ENCODE results near the gene GP1BB. TPM values are rescaled to one million over a fixed set of nuclear protein-coding genes. Genes with fewer than 3 reads are reported as not detected.

Gene GP1BB
- total RNA-seq, 3 donors from 2014 or later (not counting 1 experiment from before 2014, with no cell fraction given), result 0.39 to 7.8 (median 4.2) TPM

DNA sequence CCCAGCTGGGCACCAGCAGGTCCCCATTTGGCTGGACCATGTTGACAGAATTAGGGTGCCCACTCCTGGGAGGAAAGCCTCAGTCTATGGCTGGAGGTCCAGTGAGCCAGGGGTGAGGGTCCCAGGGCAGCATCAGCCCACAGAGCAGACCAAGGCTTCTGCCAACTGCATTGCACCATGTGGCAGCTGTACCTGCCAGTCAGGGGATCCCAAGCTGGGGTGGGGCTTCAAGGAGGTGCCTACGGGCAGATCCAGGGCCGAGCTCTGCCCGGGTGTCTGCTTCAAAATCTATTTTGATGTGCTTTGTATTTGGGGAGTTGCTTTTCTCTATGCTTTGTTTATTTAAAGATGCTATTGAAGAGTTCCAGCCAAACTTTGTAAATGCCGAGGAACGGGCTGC, 10.4 kb downstream of the GP1BB start:
- no peaks in the 10 kb centered on the region for H3K9me3 Mint-ChIP-seq
- no peak for DNase-seq
- peaks cover 0 to 6% of the 10 kb centered on the region in 2 donors for H3K4me1 Mint-ChIP-seq
- TF ChIP-seq, protein P1, sequence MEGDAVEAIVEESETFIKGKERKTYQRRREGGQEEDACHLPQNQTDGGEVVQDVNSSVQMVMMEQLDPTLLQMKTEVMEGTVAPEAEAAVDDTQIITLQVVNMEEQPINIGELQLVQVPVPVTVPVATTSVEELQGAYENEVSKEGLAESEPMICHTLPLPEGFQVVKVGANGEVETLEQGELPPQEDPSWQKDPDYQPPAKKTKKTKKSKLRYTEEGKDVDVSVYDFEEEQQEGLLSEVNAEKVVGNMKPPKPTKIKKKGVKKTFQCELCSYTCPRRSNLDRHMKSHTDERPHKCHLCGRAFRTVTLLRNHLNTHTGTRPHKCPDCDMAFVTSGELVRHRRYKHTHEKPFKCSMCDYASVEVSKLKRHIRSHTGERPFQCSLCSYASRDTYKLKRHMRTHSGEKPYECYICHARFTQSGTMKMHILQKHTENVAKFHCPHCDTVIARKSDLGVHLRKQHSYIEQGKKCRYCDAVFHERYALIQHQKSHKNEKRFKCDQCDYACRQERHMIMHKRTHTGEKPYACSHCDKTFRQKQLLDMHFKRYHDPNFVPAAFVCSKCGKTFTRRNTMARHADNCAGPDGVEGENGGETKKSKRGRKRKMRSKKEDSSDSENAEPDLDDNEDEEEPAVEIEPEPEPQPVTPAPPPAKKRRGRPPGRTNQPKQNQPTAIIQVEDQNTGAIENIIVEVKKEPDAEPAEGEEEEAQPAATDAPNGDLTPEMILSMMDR (IDR thresholded peaks at IDR 0.05), result no peak
- Histone ChIP-seq H3K27me3 (ENCODE audit: control insufficient read depth, insufficient read depth, low read length) (peaks cover 2% of the 10 kb centered on the region), H3K36me3 (ENCODE audit: control insufficient read depth, insufficient read depth, low read length) (no peaks in the 10 kb centered on the region), H3K9me3 (ENCODE audit: control insufficient read depth, insufficient read depth, low read length) (no peaks in the 10 kb centered on the region), H3K27ac (ENCODE audit: low read length) (no peak overlapping the region), H3K4me3 (ENCODE audit: low read length) (no peak overlapping the region), H3K4me1 (ENCODE audit: control insufficient read depth, insufficient read depth, low read length) (peaks cover 10% of the 10 kb centered on the region)
- peaks cover 0 to 8% of the 10 kb centered on the region in 2 donors for H3K27me3 Mint-ChIP-seq (ENCODE audit: low read depth in 2 of 2)
- H3K4me3 Mint-ChIP-seq, result no peak overlapping the region
- no peak overlapping the region for H3K27ac Mint-ChIP-seq
- 84% methylated on average over 5 of the region's 5 CpGs for WGBS (ENCODE audit: insufficient coverage)
- ATAC-seq, result no peak
- no peaks in the 10 kb centered on the region for H3K36me3 Mint-ChIP-seq
- intact Hi-C loops (cut with micrococcal nuclease), result no loop called here

GRCh38 chr22:19734163-19734562, 10.8 kb downstream of the GP1BB start:
- H3K4me1 Mint-ChIP-seq, result peaks cover 0 to 6% of the 10 kb centered on the region in 2 donors
- H3K9me3 Mint-ChIP-seq, result no peaks in the 10 kb centered on the region
- H3K36me3 Mint-ChIP-seq, result no peaks in the 10 kb centered on the region
- TF ChIP-seq, protein P1 (IDR thresholded peaks at IDR 0.05), result no peak
- H3K9me3 ChIP-seq (ENCODE audit: control insufficient read depth, insufficient read depth, low read length), result no peaks in the 10 kb centered on the region
- H3K27me3 Mint-ChIP-seq (ENCODE audit: low read depth in 2 of 2), result peaks cover 0 to 8% of the 10 kb centered on the region in 2 donors
- peaks cover 2% of the 10 kb centered on the region for H3K27me3 ChIP-seq (ENCODE audit: control insufficient read depth, insufficient read depth, low read length)
- H3K4me3 Mint-ChIP-seq, result no peak overlapping the region
- peaks cover 10% of the 10 kb centered on the region for H3K4me1 ChIP-seq (ENCODE audit: control insufficient read depth, insufficient read depth, low read length)
- H3K36me3 ChIP-seq (ENCODE audit: control insufficient read depth, insufficient read depth, low read length), result no peaks in the 10 kb centered on the region
- 94% methylated on average over 7 of the region's 7 CpGs for WGBS (ENCODE audit: insufficient coverage)
- H3K27ac Mint-ChIP-seq, result no peak overlapping the region
- H3K27ac ChIP-seq (ENCODE audit: low read length), result no peak overlapping the region
- intact Hi-C loops (cut with micrococcal nuclease), result no loop called here
- no peak for DNase-seq
- no peak overlapping the region for H3K4me3 ChIP-seq (ENCODE audit: low read length)
- ATAC-seq, result no peak

DNA sequence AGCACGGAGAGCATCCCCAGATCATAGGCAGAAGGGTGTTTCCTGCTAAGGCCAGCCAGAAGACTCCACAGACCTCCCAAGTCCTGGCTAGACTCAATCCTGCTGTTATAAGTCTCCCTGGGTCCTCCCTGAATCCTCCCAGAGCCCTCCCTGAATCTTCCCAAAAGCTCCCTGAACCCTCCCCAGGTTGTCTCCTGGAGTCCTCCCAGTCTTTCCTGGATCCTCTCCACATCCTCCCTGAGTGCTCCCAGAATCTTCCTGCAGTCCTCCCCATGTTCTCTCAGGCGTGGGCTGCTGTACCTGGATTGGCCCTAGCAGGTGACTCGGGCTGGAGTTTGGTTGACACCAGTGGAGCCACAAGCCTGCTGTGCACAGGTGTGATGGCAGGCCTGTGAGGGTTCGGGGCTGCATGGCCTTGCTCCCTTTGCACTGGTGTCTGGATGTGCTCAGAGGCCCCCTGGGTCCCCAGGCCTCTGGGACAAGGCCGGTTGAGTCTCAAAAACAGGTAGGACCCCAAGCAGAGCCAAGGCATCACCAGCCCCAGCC, 11.6 kb downstream of the GP1BB start:
- H3K27me3 Mint-ChIP-seq (ENCODE audit: low read depth in 2 of 2), result peaks cover 0 to 8% of the 10 kb centered on the region in 2 donors
- TF ChIP-seq, protein P1 (IDR thresholded peaks at IDR 0.05), result no peak
- intact Hi-C loops (cut with micrococcal nuclease), result no loop called here
- Histone ChIP-seq H3K9me3 (ENCODE audit: control insufficient read depth, insufficient read depth, low read length) (no peaks in the 10 kb centered on the region), H3K36me3 (ENCODE audit: control insufficient read depth, insufficient read depth, low read length) (no peaks in the 10 kb centered on the region), H3K27ac (ENCODE audit: low read length) (no peak overlapping the region), H3K27me3 (ENCODE audit: control insufficient read depth, insufficient read depth, low read length) (peaks cover 2% of the 10 kb centered on the region), H3K4me1 (ENCODE audit: control insufficient read depth, insufficient read depth, low read length) (peaks cover 10% of the 10 kb centered on the region), H3K4me3 (ENCODE audit: low read length) (no peak overlapping the region)
- ATAC-seq (no peak), DNase-seq (no peak)
- 79% methylated on average over 5 of the region's 5 CpGs for WGBS (ENCODE audit: insufficient coverage)
- H3K4me1 Mint-ChIP-seq, result peaks cover 0 to 6% of the 10 kb centered on the region in 2 donors
- no peak overlapping the region for H3K4me3 Mint-ChIP-seq
- H3K36me3 Mint-ChIP-seq, result no peaks in the 10 kb centered on the region
- H3K9me3 Mint-ChIP-seq, result no peaks in the 10 kb centered on the region
- H3K27ac Mint-ChIP-seq, result no peak overlapping the region
